GM18502 (cell line): Measurements from ENCODE around the gene SMG7.

Experiments used
- ATAC-seq: cut with Tn5 transposase; IDR thresholded peaks from one replicate; pipeline ENCODE4 v1.9.1; 2021; ENCODE audit warnings: mild to moderate bottlenecking; ENCODE audit not compliant: unreplicated experiment, poor library complexity

Gene SMG7

DNA sequence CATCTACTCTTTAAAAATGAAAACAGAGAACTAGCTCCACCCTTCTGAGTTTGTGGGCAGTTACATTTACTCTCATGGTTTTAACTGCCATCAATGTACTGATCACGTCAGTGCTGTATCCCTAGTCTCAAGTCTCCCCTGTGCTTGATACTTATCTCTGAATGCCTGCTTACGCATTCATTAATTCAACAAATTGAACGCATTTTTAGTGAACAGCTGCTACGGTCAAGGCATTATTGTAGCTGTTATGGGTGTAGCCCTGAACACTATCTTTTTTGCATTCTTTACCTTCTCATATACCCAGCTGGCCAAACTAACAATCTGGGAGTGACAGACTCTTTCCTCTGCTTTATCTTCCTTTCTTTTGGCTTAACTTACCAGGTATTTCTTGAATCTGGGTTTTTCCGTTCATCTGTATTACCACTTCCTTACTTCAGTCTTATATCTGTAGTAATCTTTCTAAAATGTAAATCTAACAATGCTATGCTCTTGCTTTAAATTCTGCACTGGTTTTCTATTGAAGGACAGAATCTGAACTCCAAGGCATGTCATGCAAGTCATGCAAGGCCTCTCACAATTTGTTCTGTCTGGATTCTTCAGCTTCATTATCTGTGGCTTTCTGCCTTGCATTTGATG, 33.3 kb downstream of the SMG7 start:
- ATAC-seq, result no peak

GRCh38 chr1:183506561-183506960, 34.3 kb downstream of the SMG7 start:
- ATAC-seq, result no peak

- no peak for ATAC-seq
These were observed 36.4 kb downstream of the SMG7 start for GRCh38 chr1:183508694-183509093.

DNA sequence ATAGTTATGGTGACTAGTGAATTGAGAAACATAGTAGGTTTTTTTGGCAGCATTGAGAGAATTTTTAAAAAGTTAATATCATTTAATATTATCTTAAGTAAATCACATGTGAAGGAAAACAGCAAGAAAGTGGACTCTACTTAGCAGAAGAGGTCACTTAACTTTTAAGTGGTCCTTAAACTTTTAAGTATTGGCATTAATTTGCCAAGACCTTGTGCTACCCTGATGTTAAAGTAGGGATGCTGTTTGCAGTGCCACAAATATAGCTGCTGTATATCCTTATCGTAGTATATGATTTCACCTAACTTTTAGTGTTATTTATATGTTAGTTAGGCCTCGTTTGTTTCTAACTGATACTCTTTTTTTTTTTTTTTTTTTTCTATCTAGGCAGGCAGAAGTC, 40.2 kb downstream of the SMG7 start:
- no peak for ATAC-seq

DNA sequence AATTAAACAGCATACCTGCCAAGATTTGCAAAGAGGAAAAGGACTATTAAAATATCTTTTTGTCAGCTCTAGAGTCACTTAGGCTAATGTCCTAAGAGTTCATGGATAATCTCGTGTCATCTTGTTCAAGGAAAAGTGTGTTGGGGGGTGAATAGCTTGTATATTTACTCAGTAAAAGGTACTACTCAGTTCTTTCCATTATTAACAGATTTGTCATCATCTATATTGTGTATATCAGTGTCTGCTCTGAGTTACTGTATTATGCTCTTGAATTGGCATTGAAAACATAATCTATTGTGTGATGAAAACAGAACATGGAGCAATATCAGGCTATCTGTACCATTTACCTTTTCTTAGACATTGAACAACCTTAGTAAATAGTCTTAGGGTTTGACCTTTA, 41.9 kb downstream of the SMG7 start:
- ATAC-seq, result no peak

DNA sequence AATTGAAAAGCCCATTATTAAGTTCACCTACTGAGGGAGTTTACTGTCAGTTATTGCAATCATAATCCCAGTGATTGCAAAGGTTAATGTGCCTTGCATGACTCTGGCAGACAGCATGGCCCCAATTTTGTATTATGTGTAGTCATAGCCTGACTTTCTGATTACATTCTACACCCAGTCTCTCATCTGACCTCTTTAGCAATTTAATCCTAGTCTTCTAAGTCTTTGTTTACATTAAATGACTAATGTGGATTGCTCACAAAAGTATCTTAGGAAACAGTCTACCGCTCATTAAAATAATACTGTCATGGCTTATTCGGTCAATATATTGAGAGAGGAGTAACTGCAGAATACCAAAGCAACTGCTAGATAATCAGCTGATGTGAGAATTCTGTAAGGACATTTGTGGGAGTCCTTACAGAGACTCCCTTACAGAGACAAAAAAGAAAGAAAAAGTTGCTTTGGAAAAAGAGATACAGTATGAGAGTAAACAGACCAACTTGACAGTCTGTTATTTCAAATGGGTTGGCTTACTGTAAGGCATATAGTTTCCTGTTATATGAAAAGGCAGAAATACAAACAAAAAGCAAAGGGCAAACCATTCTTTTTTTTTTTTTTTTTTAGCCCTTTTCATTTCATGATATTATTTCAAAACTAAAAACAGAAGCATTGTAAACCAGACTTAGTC, 42.8 kb downstream of the SMG7 start:
- ATAC-seq, result no peak

GRCh38 chr1:183516725-183517124, 44.4 kb downstream of the SMG7 start:
- ATAC-seq, result no peak

DNA sequence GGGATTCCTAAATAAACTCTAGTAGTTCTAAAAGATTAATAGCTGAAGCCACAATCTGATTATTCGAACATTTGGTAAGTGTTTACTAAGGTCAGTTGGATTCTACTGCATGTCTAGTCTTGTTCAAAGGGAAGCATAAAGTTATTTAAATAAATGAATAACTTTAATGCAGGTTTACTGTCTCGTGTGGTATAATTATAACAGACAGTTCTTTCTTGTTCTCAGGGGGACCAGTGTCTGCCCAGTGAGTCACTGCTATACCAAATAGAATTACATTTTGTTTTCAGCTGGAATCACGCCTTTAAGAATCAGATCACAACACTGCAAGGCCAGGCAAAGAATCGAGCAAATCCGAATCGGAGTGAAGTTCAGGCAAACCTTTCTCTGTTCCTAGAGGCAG, 45.1 kb downstream of the SMG7 start:
- ATAC-seq, result no peak

- no peak for ATAC-seq
These were observed 48.1 kb downstream of the SMG7 start for GRCh38 chr1:183520379-183520778.

DNA sequence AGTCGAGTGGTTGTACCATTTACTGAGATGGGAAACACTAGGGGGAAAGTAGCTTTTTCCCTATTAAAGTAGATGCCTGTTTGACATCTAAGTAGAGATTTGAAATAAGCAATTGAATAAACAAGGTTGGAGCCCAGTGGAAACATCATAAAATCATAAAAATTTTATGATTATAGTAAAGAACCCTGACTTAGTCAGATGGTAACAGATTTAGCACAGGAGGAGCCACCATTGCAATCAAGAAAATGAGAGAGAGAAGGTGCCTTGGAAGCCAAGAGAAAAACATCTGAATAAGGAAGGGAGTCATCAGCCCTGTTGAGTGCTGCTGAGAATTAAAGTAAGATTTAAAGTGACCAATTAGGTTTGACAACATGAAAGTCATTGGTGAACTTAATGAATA, 49.8 kb downstream of the SMG7 start:
- ATAC-seq, result no peak

- no peak for ATAC-seq
These were observed 56.3 kb downstream of the SMG7 start for GRCh38 chr1:183528577-183528976.

DNA sequence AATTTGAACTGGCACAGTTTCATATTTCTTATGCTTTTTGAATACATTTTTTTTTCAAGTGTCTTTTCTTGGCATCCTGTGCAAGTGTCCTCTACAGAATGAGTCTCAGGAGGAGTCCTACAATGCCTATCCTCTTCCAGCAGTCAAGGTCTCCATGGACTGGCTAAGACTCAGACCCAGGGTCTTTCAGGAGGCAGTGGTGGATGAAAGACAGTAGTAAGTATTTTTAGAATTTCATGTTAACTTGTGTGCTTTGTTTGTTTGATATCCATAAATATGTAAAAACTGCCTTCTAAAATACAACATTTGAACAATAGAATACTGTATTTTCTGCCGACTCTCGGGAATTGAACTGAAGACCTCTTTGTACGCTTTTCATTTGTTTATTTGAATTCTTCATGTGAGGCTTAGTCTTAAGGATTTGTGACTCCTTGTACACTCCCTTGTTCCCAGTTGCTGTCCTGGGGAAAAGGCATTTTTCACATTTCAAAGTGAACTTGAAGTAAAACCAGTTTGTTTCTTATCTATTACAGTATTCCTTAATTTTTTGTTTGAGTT, 61.4 kb downstream of the SMG7 start:
- ATAC-seq, result no peak

DNA sequence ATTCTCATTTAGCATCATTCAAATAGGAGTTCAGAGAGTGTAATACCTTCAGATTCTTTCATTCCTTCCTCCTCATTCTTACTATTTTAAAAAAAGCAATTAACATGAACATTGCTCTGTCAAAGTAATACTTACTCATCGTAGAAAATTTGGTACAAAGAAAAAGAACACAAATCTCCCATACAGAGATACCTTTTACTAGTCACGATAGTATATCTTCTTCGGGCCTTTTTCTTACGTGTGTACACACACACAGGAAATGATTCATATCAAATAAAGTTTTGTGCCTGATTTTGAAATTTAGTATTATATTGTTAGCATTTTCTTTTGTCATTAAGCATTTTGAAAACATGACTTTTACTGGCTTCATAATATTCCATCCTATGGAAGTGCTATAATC, 65.1 kb downstream of the SMG7 start:
- ATAC-seq, result no peak

DNA sequence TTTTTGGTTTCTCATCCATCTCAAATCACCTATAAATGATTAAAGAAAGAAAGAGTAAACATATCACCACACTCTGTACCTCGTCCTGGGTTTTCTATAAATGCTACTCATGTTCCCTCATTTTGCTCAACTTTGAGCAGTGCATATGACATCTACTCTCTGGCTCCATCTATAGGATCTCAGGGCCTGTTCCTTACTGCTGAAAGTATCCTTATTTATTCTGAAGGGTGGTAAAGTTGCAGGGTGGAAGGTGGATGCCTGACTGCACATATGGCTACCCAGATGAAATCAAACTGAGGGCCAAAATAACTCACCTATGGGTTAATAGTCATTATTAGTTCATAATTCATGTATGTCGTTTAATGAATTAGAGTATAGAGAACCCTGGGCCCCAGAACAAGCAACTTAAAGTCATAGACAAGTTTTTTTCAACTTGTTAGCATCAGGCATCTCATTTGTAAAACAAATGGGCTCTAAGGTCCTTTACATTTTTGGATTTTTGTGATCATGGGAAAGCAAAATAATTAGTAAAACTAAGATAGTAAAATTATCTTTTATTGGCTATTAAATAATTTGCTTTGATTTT, 71.4 kb downstream of the SMG7 start:
- ATAC-seq, result no peak

DNA sequence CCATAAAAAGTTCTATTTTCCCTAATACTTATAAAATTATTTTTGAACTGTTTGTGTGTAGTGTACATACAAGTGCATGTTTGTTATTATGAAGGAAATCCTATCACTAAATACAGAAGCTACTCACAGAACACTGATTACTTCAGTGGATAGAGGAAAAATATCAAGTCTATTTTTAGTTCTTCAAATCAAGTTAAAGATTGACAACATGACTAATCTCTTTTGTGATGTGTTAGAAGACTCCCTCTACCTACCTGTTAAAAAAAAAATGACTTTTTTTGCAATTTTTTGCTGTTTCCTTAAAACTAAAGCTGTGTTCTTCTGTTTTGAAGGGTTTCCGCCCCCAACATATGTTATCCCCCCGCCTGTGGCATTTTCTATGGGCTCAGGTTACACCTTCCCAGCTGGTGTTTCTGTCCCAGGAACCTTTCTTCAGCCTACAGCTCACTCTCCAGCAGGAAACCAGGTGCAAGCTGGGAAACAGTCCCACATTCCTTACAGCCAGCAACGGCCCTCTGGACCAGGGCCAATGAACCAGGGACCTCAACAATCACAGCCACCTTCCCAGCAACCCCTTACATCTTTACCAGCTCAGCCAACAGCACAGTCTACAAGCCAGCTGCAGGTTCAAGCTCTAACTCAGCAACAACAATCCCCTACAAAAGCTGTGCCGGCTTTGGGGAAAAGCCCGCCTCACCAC, 72.4 kb downstream of the SMG7 start:
- no peak for ATAC-seq

- ATAC-seq, result no peak
These were observed 74.1 kb downstream of the SMG7 start for GRCh38 chr1:183546427-183546826.

GRCh38 chr1:183548116-183548515, 75.8 kb downstream of the SMG7 start:
- ATAC-seq, result no peak

- no peak for ATAC-seq
These were observed 78.6 kb downstream of the SMG7 start for GRCh38 chr1:183550915-183551314.

GRCh38 chr1:183551924-183552323, 79.6 kb downstream of the SMG7 start:
- no peak for ATAC-seq

DNA sequence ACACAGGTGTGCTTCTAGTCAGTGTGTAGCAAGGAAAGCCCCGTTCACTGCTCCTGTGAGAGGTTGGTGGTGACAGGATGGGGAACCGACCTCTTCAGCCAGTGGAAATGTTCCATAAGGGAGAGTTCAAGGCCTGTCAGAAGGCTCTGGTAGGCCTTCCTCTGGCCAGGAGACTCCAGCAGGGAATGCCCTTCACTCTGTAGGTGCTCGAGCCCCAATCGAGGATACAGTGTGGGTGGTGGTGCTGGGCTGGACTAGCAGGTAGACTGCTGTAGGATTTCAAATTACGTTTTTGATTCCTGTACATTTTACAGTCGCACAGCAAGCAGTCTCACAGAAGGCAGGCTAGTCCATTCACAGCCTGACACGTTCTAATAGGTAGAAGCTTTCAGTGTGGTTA, 80.1 kb downstream of the SMG7 start:
- ATAC-seq, result no peak

DNA sequence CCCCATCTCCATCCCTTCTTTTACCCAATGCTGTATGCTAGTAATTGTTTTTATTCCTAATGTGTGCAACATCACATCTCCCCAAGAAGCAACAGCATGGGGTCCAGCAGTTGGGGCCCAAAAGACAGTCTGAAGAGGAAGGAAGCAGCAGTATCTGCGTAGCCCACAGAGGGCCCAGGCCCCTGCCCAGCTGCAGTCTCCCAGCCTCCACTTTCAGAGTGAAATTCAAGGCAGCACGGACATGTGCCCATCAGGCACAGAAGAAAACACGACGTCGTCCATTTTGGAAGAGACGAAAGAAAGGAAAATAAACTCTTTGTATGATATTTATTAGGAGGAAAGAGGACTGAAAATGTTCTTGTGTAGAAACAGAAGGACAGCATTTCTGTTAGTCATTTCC, 80.6 kb downstream of the SMG7 start:
- no peak for ATAC-seq
